Endothelial cell of umbilical vein (primary cell): Measurements from ENCODE around the gene RAD18.

ENCODE experiments used
- EZH2 ChIP-seq: IDR thresholded peaks from 2 replicates; pipeline ENCODE4 v1.6.1; 2012; ENCODE audit warnings: borderline replicate concordance, low read depth, mild to moderate bottlenecking, moderate library complexity, low read length, inconsistent platforms; ENCODE audit not compliant: severe bottlenecking
- JUN ChIP-seq: IDR thresholded peaks from 2 replicates; pipeline ENCODE4 v1.6.1; 2011; ENCODE audit warnings: borderline replicate concordance, low read depth; ENCODE audit not compliant: insufficient read length, insufficient read depth
- MYC ChIP-seq: IDR thresholded peaks from one replicate; pipeline ENCODE4 v1.6.1; 2011; ENCODE audit warnings: mild to moderate bottlenecking, low read depth, low read length
- POLR2A ChIP-seq: IDR thresholded peaks from 2 replicates; pipeline ENCODE4 v1.6.1; 2012; ENCODE audit warnings: low read depth, mild to moderate bottlenecking, control low read depth, low read length
- POLR2AphosphoS5 ChIP-seq: IDR thresholded peaks from 2 replicates; pipeline ENCODE4 v1.6.1; 2012; ENCODE audit warnings: low read depth, mild to moderate bottlenecking, control low read depth, low read length, moderate library complexity; ENCODE audit not compliant: insufficient read depth
- TF ChIP-seq, protein P1 (sequence below), 2 donors: IDR thresholded peaks; 1 replicate in 1 of 2; 2 replicates in 1 of 2; pipeline ENCODE4 v1.5.1; 2011; ENCODE audit warnings: low read length in 2 of 2, mild to moderate bottlenecking in 2 of 2, moderate library complexity in 2 of 2, control low read depth in 1 of 2, inconsistent platforms in 1 of 2, low read depth in 1 of 2; ENCODE audit not compliant: insufficient read depth in 1 of 2; ENCODE audit errors: extremely low read depth in 1 of 2
- TF ChIP-seq, protein P2 (sequence below): IDR thresholded peaks from 2 replicates; pipeline ENCODE4 v1.6.1; 2011; ENCODE audit not compliant: insufficient read depth, insufficient read length

DNA sequence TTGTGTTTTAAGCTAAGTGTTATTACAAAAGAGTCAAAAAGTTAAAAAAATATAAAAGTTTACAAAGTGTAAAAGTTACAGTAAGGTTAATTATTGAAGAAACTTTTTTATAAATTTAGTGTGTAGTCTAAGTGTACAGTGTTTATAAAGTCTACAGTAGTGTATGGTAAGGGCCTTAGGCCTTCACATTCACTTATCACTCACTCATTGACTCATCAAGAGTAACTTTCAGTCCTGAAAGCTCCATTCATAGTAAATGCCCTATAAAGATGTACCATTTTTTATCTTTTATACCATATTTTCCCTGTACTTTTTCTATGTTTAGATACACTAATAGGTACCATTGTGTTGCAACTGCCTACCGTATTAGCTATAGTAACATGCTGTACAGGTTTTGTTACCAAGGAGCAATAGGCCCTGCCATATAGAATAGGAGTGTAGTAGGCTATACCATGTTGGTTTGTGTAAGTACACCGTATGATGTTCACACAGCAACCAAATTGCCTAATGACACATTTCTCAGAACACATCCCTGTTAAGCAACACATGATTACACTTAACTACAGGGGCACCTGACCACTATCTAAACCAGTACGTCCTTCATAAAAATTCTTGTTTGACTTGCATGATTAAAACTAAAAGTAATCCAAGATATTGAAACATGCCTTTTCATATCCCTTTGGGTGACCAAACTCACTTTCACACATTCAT is 17.2 kb downstream of the RAD18 start:
- no peak for TF ChIP-seq EZH2
- no peak for TF ChIP-seq MYC
- no peak for TF ChIP-seq POLR2AphosphoS5
- TF ChIP-seq, protein P1, sequence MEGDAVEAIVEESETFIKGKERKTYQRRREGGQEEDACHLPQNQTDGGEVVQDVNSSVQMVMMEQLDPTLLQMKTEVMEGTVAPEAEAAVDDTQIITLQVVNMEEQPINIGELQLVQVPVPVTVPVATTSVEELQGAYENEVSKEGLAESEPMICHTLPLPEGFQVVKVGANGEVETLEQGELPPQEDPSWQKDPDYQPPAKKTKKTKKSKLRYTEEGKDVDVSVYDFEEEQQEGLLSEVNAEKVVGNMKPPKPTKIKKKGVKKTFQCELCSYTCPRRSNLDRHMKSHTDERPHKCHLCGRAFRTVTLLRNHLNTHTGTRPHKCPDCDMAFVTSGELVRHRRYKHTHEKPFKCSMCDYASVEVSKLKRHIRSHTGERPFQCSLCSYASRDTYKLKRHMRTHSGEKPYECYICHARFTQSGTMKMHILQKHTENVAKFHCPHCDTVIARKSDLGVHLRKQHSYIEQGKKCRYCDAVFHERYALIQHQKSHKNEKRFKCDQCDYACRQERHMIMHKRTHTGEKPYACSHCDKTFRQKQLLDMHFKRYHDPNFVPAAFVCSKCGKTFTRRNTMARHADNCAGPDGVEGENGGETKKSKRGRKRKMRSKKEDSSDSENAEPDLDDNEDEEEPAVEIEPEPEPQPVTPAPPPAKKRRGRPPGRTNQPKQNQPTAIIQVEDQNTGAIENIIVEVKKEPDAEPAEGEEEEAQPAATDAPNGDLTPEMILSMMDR (IDR thresholded peaks at IDR 0.05; ENCODE audit: extremely low read depth in 1 of 2, insufficient read depth in 1 of 2, low read depth in 1 of 2, low read length in 2 of 2), result no peak
- TF ChIP-seq JUN, result no peak
- no peak for TF ChIP-seq POLR2A
- TF ChIP-seq, protein P2, sequence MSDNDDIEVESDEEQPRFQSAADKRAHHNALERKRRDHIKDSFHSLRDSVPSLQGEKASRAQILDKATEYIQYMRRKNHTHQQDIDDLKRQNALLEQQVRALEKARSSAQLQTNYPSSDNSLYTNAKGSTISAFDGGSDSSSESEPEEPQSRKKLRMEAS, result no peak
